Peyer's patch (tissue), 4 donors: Measurements from ENCODE around the gene ST3GAL2.

ENCODE experiments used
- POLR2A ChIP-seq, 2 donors: fragments of 450-650 bp; IDR thresholded peaks; one replicate each; pipeline ENCODE4 v1.5.1; 2017; ENCODE audit warnings: antibody characterized with exemption in 2 of 2, mild to moderate bottlenecking in 2 of 2, moderate library complexity in 2 of 2
- TF ChIP-seq, protein P1 (sequence below), 6 experiments: fragments of 450-650 bp in 4 of 6; fragments of 200-600 bp in 2 of 6; sonication (generic) in 1 of 6; IDR thresholded peaks; one replicate each; pipeline ENCODE4 v1.5.1; 2017 to 2019; ENCODE audit warnings: antibody characterized with exemption in 6 of 6, mild to moderate bottlenecking in 3 of 6, moderate library complexity in 1 of 6

DNA sequence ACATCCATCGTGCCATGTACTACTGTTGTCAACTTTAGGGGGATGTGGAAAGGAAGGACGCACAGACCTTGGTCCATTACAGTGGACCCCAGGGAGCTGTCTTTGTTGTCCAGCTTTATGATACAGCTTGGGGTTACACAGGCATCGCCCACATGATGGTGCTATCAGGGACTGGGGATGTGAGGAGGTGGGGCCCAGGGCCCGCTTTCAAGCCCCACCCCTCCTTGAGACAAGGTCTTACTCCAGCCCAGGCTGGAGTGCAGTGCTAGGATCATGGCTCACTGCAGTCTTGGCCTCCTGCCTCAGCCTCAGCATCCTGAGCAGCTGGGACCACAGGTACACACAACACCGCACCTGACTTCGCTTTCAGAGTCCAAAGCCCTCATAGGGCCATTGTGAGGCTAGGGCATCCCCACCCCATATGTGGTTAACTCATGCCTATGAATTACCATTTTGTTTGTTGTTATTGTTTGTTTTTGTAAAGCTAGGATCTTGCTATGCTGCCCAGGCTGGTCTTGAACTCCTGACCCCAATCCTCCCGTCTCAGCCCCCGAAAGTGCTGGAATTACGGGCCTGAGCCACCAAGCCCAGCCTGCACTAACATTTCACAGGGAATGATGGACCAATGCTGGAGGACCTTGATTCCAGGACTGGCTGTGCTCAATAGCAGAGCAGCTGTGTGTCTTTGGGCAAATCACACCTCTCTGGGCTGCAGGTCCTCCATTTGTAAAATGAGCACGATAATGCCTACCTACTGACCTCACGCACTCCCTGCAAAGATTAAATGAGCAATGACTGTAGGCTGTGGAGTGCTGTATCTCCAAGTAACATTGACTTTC, 17.2 kb downstream of the ST3GAL2 start:
- TF ChIP-seq, protein P1, sequence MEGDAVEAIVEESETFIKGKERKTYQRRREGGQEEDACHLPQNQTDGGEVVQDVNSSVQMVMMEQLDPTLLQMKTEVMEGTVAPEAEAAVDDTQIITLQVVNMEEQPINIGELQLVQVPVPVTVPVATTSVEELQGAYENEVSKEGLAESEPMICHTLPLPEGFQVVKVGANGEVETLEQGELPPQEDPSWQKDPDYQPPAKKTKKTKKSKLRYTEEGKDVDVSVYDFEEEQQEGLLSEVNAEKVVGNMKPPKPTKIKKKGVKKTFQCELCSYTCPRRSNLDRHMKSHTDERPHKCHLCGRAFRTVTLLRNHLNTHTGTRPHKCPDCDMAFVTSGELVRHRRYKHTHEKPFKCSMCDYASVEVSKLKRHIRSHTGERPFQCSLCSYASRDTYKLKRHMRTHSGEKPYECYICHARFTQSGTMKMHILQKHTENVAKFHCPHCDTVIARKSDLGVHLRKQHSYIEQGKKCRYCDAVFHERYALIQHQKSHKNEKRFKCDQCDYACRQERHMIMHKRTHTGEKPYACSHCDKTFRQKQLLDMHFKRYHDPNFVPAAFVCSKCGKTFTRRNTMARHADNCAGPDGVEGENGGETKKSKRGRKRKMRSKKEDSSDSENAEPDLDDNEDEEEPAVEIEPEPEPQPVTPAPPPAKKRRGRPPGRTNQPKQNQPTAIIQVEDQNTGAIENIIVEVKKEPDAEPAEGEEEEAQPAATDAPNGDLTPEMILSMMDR (IDR thresholded peaks at IDR 0.05): no peak
- TF ChIP-seq POLR2A (IDR thresholded peaks at IDR 0.05): no peak
